ENCODE data around the gene PHEX. TPM values are rescaled to one million over a fixed set of nuclear protein-coding genes. Genes with fewer than 3 reads are reported as not detected.

The PHEX gene
- total RNA-seq, 2 donors from 2014 or later, result not detected

DNA sequence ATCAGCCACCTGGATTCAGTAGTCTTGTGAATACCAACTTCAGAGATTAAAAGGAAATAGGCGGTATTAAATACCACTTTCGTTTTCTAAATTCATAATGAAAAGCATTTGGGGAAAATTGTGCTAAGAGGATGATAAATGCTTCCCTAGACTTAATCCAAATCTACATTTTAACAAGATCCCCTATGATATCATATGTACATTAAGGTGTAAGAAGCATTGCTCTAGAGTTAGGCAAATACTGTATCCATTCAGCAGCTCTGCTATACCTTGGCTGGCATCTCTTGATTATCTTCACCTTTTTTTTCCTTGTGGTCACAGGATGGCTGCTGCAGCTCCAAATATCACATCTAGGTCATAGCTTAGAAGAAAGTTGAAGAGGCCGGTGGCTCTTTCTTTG is 40.6 kb upstream of the PHEX start:
- Histone ChIP-seq H3K9me3 (no peaks in the 10 kb centered on the region), H3K27me3 (no peaks in the 10 kb centered on the region), H3K27ac (no peak overlapping the region), H3K4me1 (no peaks in the 10 kb centered on the region), H3K4me3 (no peak overlapping the region), H3K36me3 (replicated peaks in 1 of 2; ENCODE audit: insufficient read depth in 1 of 2, low read depth in 2 of 2) (no peaks in the 10 kb centered on the region)
- intact Hi-C loops (cut with DNase I), result no loop called here
- 87 to 92% methylated on average over 3 of the region's 3 CpGs for WGBS, 2 donors
- no peak for ATAC-seq
- DNase-seq, result no peak
- TF ChIP-seq POLR2A (IDR thresholded peaks at IDR 0.05), result no peak

DNA sequence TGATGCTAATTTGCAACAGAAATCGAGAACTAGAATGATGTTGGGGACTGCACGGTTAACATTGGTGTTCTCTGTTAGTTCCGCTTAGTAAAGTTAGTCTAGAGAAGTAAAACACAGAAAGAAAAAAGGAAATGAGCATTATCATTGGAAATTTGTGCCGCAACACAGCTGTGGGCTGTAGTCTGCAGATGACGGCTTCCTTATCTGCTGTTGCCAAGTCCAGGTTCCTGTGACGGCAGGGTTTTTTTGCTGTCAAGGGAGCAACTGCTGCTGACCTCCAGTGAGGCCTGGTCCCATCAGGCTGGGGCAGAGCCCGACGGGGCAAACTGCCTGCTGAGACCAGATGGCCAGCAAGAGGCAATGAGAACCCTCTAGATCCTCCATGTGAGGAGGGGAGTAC is 38.9 kb upstream of the PHEX start:
- ATAC-seq (no peak), DNase-seq (peak in 1 of 4 donors; percentile 48)
- TF ChIP-seq POLR2A (IDR thresholded peaks at IDR 0.05) (no peak), CTCF (IDR thresholded peaks at IDR 0.05) (no peak)
- H3K27ac ChIP-seq, result peak overlapping the region in 1 of 4 donors; percentile 45
- no peaks in the 10 kb centered on the region for H3K36me3 ChIP-seq (replicated peaks in 1 of 2; ENCODE audit: insufficient read depth in 1 of 2, low read depth in 2 of 2)
- H3K9me3 ChIP-seq, result no peaks in the 10 kb centered on the region
- intact Hi-C loops (cut with DNase I), result no loop called here
- no peaks in the 10 kb centered on the region for H3K27me3 ChIP-seq
- 75 to 77% methylated on average over 6 to 8 of the region's 8 CpGs for WGBS, 2 donors
- no peaks in the 10 kb centered on the region for H3K4me1 ChIP-seq
- no peak overlapping the region for H3K4me3 ChIP-seq

DNA sequence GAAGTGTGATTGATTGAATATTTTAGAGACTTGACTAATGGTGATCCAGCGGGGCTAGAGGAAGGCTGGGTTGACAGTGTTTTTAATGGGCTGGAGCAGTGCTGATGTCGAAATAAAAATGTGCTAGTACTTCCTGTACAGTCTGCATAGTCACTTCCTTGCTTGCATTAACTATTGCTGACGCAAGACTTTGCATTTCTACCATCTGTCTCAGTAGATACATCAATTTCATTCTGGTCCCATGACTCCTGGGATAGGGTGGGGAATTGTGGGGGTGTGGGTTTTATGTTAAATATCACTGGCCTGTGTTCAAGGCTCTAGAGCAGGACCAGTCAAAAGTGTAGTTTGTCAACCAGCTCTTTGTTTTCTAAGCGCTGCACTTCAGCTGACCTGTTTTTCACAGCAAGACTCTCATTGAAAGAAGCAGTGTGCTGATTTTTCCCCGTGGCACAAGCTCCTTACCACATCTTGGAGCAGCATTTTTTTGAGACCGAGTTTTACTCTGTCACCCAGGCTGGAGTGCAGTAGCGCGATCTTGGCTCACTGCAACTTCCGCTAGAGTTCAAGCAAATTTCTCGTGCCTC is 35.2 kb upstream of the PHEX start:
- DNase-seq (peak in 1 of 4 donors; percentile 39), ATAC-seq (no peak)
- TF ChIP-seq CTCF (IDR thresholded peaks at IDR 0.05) (no peak), POLR2A (IDR thresholded peaks at IDR 0.05) (no peak)
- Histone ChIP-seq H3K9me3 (no peaks in the 10 kb centered on the region), H3K27ac (peak overlapping the region in 1 of 4 donors; percentile 34), H3K4me3 (no peak overlapping the region), H3K27me3 (no peaks in the 10 kb centered on the region), H3K36me3 (replicated peaks in 1 of 2; ENCODE audit: insufficient read depth in 1 of 2, low read depth in 2 of 2) (no peaks in the 10 kb centered on the region), H3K4me1 (no peaks in the 10 kb centered on the region)
- WGBS, 2 donors, result 78 to 82% methylated on average over 8 to 10 of the region's 10 CpGs
- intact Hi-C loops (cut with DNase I), result no loop called here

DNA sequence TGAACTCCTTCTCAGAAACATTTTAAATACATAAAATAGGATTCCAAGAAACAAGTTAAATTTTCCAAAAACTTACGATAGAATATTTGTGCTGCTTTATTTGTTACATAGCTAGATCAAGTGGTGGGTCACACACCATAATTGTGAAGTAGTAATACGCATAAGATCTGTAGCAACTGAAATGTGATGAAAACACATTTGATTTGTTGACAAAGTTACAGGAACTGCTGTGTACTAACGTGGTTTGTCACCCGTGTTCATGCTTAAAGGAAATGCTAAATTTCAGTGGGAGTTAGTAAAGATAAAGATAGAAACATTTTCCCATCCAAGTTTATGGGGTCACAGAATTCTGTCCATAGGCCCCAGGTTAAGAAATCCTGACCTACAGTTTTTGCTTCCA is 34.1 kb upstream of the PHEX start:
- Histone ChIP-seq H3K4me1 (no peaks in the 10 kb centered on the region), H3K27ac (no peak overlapping the region), H3K9me3 (no peaks in the 10 kb centered on the region), H3K27me3 (no peaks in the 10 kb centered on the region), H3K36me3 (replicated peaks in 1 of 2; ENCODE audit: insufficient read depth in 1 of 2, low read depth in 2 of 2) (no peaks in the 10 kb centered on the region), H3K4me3 (no peak overlapping the region)
- intact Hi-C loops (cut with DNase I), result no loop called here
- no peak for TF ChIP-seq POLR2A (IDR thresholded peaks at IDR 0.05)
- no peak for TF ChIP-seq CTCF (IDR thresholded peaks at IDR 0.05)
- DNase-seq (no peak), ATAC-seq (no peak)
- WGBS, 2 donors, result 81 to 86% methylated on average over 4 of the region's 4 CpGs

DNA sequence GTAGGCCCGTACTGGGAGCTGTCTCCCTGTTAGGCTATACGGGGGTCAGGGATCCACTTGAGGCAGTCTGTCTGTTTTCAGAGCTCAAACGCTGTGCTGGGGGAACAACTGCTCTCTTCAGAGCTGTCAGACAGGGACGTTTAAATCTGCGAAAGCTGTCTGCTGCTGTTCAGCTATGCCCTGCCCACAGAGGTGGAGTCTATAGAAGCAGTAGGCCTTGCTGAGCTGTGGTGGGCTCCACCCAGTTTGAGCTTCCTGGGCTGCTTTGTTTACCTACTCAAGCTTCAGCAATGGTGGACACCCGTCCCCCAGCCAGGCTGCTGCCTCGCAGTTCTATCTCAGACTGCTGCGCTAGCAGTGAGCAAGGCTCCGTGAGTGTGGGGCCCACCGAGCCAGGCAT is 27.3 kb upstream of the PHEX start:
- WGBS, 2 donors, result 50 to 92% methylated on average over 2 to 4 of the region's 10 CpGs
- DNase-seq, result no peak
- Histone ChIP-seq H3K27ac (no peak overlapping the region), H3K36me3 (replicated peaks in 1 of 2; ENCODE audit: insufficient read depth in 1 of 2, low read depth in 2 of 2) (no peaks in the 10 kb centered on the region), H3K27me3 (no peaks in the 10 kb centered on the region), H3K4me3 (no peak overlapping the region), H3K4me1 (no peaks in the 10 kb centered on the region), H3K9me3 (no peaks in the 10 kb centered on the region)
- TF ChIP-seq CTCF (IDR thresholded peaks at IDR 0.05), result no peak
- TF ChIP-seq POLR2A (IDR thresholded peaks at IDR 0.05), result no peak
- ATAC-seq, result no peak
- intact Hi-C loops (cut with DNase I), result no loop called here

Measured in body of pancreas (tissue), 4 donors.